Parathyroid adenoma (tissue), 2 donors: Measurements from ENCODE around the gene EVX2.

Source experiments
- H2AFZ ChIP-seq: fragments of 300-600 bp; sonication (generic); one replicate; pipeline ENCODE4 v1.7.0; 2017; ENCODE audit warnings: antibody characterized with exemption, mild to moderate bottlenecking
- H3K27ac ChIP-seq: fragments of 300-600 bp; sonication (generic); one replicate; pipeline ENCODE4 v1.7.0; 2017
- H3K27me3 ChIP-seq: fragments of 300-600 bp; sonication (generic); one replicate; pipeline ENCODE4 v1.7.0; 2017; ENCODE audit warnings: low read length; ENCODE audit not compliant: control insufficient read depth, insufficient read depth
- H3K36me3 ChIP-seq: fragments of 300-600 bp; sonication (generic); one replicate; pipeline ENCODE4 v1.7.0; 2017; ENCODE audit warnings: low read length; ENCODE audit not compliant: control insufficient read depth, insufficient read depth
- H3K4me1 ChIP-seq: fragments of 300-600 bp; sonication (generic); one replicate; pipeline ENCODE4 v1.7.0; 2017; ENCODE audit warnings: control low read depth
- H3K4me2 ChIP-seq: fragments of 300-600 bp; sonication (generic); one replicate; pipeline ENCODE4 v1.7.0; 2017; ENCODE audit warnings: low read length
- H3K4me3 ChIP-seq: fragments of 300-600 bp; sonication (generic); one replicate; pipeline ENCODE4 v1.7.0; 2017; ENCODE audit warnings: low read depth, low read length
- H3K79me2 ChIP-seq: fragments of 300-600 bp; sonication (generic); one replicate; pipeline ENCODE4 v1.7.0; 2017; ENCODE audit warnings: control low read depth
- H3K9ac ChIP-seq: fragments of 300-600 bp; sonication (generic); one replicate; pipeline ENCODE4 v1.7.0; 2017; ENCODE audit warnings: mild to moderate bottlenecking
- H3K9me3 ChIP-seq: fragments of 300-600 bp; sonication (generic); one replicate; pipeline ENCODE4 v1.7.0; 2017; ENCODE audit warnings: low read length; ENCODE audit not compliant: control insufficient read depth
- CTCF ChIP-seq: fragments of 300-600 bp; sonication (generic); IDR thresholded peaks from one replicate; pipeline ENCODE4 v1.7.0; 2017; ENCODE audit warnings: antibody characterized with exemption, mild to moderate bottlenecking
- donor health status: primary hyperparathyroidism.

EVX2 gene

GRCh38 chr2:176083796-176084261, at the start of gene EVX2:
EVX2 (minus strand) TSS chr2:176083962; CDS start chr2:176083776, 186 bp downstream.
- Histone ChIP-seq H3K4me3 (no peak within 1 kb of the TSS), H3K9ac (no peak within 1 kb of the TSS), H3K79me2 (no peaks in the 10 kb centered on the region), H3K9me3 (peaks cover 5% of the 10 kb centered on the region), H3K27me3 (peaks cover 52% of the 10 kb centered on the region), H2AFZ (no peak within 1 kb of the TSS), H3K27ac (no peak within 1 kb of the TSS), H3K4me2 (no peak within 1 kb of the TSS), H3K4me1 (no peaks in the 10 kb centered on the region), H3K36me3 (no peaks in the 10 kb centered on the region)
- TF ChIP-seq CTCF: no peak

- H3K27ac ChIP-seq: no peak overlapping the region
These were observed 49.6 kb upstream of the EVX2 start for GRCh38 chr2:176133389-176133788.

GRCh38 chr2:176132205-176133171, 48.7 kb upstream of the EVX2 start:
- no peak overlapping the region for H3K4me2 ChIP-seq
- H3K4me3 ChIP-seq: peak overlapping the region; percentile 3
- no peak overlapping the region for H2AFZ ChIP-seq
- H3K9me3 ChIP-seq: peaks cover 4% of the 10 kb centered on the region
- H3K4me1 ChIP-seq: no peaks in the 10 kb centered on the region
- no peak overlapping the region for H3K9ac ChIP-seq
- H3K36me3 ChIP-seq: no peaks in the 10 kb centered on the region
- no peak overlapping the region for H3K27ac ChIP-seq
- no peaks in the 10 kb centered on the region for H3K79me2 ChIP-seq
- peaks cover 30% of the 10 kb centered on the region for H3K27me3 ChIP-seq
- TF ChIP-seq CTCF: no peak

More at GRCh38 chr2:176133389-176133788, 49.6 kb upstream of the EVX2 start:
- no peak overlapping the region for H2AFZ ChIP-seq
- H3K4me3 ChIP-seq: no peak overlapping the region
- no peak for TF ChIP-seq CTCF
- no peaks in the 10 kb centered on the region for H3K4me1 ChIP-seq
- H3K4me2 ChIP-seq: no peak overlapping the region
- H3K9ac ChIP-seq: no peak overlapping the region
- no peaks in the 10 kb centered on the region for H3K36me3 ChIP-seq
- peaks cover 4% of the 10 kb centered on the region for H3K9me3 ChIP-seq
- H3K79me2 ChIP-seq: no peaks in the 10 kb centered on the region
- peaks cover 25% of the 10 kb centered on the region for H3K27me3 ChIP-seq

- no peaks in the 10 kb centered on the region for H3K79me2 ChIP-seq
- H3K27ac ChIP-seq: no peak overlapping the region
- no peak overlapping the region for H3K9ac ChIP-seq
- peaks cover 4% of the 10 kb centered on the region for H3K9me3 ChIP-seq
- H2AFZ ChIP-seq: no peak overlapping the region
- H3K36me3 ChIP-seq: no peaks in the 10 kb centered on the region
- no peak for TF ChIP-seq CTCF
- H3K4me2 ChIP-seq: no peak overlapping the region
- peaks cover 25% of the 10 kb centered on the region for H3K27me3 ChIP-seq
- H3K4me3 ChIP-seq: no peak overlapping the region
- no peaks in the 10 kb centered on the region for H3K4me1 ChIP-seq
These were observed 48.0 kb upstream of the EVX2 start for GRCh38 chr2:176131848-176132158.
